ENCODE measurements around the gene CNPPD1.

DNA sequence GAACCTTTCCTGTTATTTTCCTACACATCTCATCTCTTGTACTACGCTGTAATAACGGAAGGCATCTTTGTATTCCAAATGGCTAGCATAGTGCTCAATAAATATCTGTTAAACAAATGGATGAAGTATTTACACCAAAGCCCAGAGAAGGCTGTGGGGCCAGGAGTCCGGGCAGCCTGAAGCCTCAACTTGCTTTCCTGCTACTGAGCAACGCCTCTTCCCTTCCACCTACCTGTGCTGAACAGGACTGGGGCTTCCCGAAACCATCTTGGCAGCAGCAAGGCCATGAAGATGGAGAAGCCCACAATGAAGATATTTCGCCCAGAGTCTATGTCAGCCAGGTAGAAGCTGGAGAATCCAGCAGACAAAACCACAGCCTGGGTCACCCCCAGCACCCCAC is 13.6 kb downstream of the CNPPD1 start:
- TF ChIP-seq POLR2A (IDR thresholded peaks at IDR 0.05; ENCODE audit: low read length) (no peak), GATA1 (IDR thresholded peaks at IDR 0.05; ENCODE audit: low read depth, low read length) (no peak)
